OCI-LY7 (cell line): ENCODE results near the gene P3H2.

ENCODE experiments used
- CTCF ChIP-seq: fragments of 200-600 bp; sonication (generic); conservative IDR thresholded peaks from 2 replicates; pipeline ENCODE4 v1.5.1; 2014; ENCODE audit warnings: mild to moderate bottlenecking, antibody characterized with exemption, low read length, moderate library complexity, mixed read lengths
- EZH2phosphoT487 ChIP-seq: fragments of 200-600 bp; sonication (generic); IDR thresholded peaks from 2 replicates; pipeline ENCODE4 v1.6.1; 2018; ENCODE audit warnings: low read depth, borderline replicate concordance, mild to moderate bottlenecking, mixed run types, antibody characterized with exemption, low read length, moderate library complexity, mixed read lengths

DNA sequence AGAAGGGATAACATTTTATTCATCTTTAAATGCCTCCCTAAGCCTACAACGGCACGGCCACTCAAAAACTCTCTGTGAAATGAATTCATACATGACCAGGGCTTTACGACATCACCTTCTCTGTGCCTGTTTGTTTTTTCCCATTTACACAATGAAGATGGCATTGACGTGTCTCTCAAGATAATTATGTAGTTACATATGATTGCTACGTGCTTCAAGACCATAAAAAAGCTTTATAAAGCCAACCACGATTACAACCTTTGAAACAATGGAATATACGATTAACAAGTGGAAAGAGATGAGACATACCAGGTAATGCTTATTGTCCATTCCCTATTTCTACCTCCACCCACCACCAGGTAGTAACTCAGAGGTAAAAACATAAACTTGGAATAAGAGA, 168.4 kb downstream of the P3H2 start:
- TF ChIP-seq CTCF, result no peak
- TF ChIP-seq EZH2phosphoT487, result no peak
